Measurements from ENCODE around the gene PTRH1.

The PTRH1 gene

GRCh38 chr9:127741831-127742434 is 26.5 kb upstream of the PTRH1 start:
- no peak for DNase-seq

DNA sequence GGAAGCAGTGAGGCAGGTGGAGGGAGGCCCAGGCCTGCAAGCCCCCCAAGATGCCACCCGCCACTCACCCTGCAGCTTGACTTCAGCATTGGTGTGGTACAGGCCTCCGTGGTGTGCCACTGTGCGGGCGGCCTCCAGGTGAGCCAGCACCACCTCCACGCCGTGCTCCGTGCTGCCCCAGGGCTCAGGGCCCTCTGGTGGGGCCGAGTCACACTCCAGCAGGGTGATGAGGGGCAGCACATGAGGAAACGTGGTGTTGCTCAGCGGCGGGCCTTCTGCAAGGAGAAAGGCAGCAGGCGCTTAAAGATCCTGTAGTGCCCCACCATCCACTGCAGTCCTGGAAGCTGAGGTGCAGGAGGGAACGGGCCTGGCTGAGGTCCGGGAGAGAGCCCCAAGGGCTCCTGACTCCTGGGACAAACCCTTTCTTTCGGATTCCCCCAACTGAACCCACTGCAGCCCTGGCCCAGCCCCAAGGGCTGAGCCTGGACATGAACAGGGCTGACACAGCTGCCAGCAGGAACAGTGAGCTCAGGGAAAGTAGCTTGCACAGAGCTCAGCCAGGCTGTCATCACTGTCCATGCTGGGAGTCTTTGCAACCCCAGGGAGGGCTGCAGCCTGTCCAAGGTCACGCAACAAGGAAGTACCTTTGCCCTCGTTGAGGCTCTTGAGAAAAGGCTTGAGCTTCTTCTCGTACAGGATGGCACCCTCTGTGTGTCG is 24.3 kb upstream of the PTRH1 start:
- DNase-seq = peak; percentile 43 to 75

GRCh38 chr9:127738666-127739065 is 23.2 kb upstream of the PTRH1 start:
- no peak for DNase-seq

GRCh38 chr9:127735530-127736185 is 20.2 kb upstream of the PTRH1 start:
- DNase-seq = no peak

DNA sequence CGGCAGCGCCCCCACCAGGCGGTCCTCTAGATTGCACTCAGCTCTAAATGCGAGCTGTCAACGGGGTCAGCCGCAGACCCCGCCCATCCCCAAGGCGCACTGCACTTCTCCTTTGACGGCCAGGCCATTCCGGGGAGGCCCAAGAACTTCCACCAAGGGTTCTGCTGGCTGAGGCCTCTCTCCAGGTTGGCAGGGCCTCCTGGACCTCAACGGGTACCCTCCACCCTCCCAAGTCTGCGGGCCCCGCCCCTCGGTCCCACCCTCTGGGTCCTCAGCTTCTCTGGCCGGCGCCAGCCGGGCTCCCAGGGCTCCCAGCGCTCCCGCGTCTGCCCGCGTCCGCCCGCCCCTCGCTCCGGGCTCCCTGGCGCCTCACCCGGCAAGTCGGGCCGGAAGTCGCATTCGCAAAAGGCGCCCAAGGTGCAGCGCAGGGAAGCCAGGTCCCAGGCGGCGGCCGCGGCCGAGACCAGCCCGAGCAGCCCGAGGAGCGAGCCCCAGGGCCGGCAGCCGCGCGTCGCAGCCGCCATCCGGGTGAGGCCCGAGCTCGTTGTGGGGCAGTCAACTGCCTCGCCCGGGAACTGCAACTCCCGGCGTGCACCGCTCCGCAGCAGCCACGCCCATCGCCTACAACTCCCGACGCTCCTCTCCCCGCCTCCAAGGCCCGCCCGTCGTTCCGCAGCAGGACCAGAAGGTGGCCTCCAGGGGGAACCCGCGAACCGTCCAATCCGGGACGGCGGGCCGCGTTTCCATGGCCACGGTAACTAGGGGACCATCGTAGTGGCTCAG is 19.5 kb upstream of the PTRH1 start, which contains the start of gene TOR2A:
Gene TOR2A, minus strand, starts transcription at position 548 of the 783 bp plus-strand sequence. Its CDS starts 24 bp downstream, at position 524.
- DNase-seq = peak; percentile 97 to 98

DNA sequence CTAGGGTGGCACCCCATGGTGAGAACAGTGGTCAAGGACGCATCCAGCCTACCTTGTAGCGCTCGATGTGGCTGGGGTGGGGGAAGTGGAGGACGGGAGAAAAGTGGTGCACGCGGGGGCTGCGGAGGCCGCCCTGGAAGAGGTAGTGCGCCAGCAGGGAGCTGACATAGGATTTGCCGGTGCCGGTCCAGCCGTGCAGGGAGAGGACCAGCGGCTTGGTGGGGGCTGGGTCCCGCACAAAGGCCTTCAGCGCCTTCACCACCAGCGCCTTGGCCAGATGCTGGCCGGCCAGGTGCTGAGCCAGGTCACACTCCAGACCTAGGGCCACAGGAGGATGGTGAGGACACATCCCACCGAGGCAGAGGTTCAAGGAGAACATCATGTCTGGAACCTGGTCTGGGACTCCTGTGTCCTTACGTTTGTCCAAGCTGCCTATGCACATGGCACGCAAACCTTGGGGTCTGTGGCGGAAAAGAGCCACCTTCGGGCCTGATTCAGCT is 18.8 kb upstream of the PTRH1 start:
- DNase-seq = no peak

DNA sequence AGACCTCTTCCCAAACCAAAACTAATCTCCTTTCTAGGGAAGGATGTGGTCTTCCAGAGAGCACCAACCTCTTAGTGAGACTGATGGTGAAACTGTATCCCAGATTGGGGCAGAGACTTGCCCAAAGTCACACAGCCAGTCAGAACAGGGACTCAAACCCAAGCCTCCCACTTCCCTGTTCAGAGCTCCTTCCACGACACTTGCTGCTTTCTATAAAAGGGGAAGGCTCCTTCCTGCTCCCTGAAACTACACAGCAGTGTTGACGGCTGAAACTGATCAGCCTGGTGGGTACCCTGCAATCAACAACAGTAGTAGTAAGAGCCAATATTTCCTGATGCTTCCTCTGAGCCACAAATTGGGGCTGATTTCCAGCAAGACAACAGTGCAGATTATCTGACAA is 18.2 kb upstream of the PTRH1 start:
- peak; percentile 44 to 54 for DNase-seq

- no peak for DNase-seq
Observed at GRCh38 chr9:127732444-127732843, 17.0 kb upstream of the PTRH1 start.

GRCh38 chr9:127731938-127732337 is 16.5 kb upstream of the PTRH1 start:
- no peak for DNase-seq

DNA sequence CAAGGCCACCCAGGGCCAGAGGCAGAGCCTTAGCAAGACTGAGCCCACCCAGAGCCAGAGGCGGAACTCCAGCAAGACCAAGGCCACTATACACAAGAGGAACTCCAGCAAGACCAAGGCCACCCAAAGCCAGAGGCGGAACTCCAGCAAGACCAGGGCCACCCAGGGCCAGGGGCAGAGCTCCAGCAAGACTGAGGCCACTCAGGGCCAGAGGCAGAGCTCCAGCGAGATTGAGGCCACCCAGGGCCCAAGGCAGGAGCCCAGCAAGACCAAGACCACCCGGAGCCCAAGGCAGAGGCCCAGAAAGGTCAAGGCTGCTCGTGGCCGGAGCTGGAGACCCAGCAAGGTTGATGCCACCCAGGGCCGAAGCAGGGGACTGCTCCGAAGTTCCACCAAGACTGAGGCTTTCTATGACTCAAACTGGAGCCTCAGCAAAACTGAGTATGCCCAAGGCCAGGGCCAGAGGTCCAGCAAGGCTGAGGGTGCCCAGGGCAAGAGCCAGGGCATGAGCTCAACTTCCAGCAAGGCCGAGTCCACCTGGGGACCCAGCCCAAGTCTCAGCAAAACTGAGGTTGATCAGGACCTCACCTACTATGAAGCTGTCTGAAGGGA is 15.4 kb upstream of the PTRH1 start:
- no peak for DNase-seq

- DNase-seq = no peak
Observed at GRCh38 chr9:127730262-127730661, 14.8 kb upstream of the PTRH1 start.

- no peak for DNase-seq
Observed at GRCh38 chr9:127729522-127730256, 14.2 kb upstream of the PTRH1 start.

- DNase-seq = no peak
Observed at GRCh38 chr9:127728808-127729207, 13.3 kb upstream of the PTRH1 start.

- no peak for DNase-seq
Observed at GRCh38 chr9:127726871-127727270, 11.4 kb upstream of the PTRH1 start.

GRCh38 chr9:127724012-127724411 is 8.5 kb upstream of the PTRH1 start:
- DNase-seq = no peak

GRCh38 chr9:127723444-127723843 is 8.0 kb upstream of the PTRH1 start:
- DNase-seq = no peak

DNA sequence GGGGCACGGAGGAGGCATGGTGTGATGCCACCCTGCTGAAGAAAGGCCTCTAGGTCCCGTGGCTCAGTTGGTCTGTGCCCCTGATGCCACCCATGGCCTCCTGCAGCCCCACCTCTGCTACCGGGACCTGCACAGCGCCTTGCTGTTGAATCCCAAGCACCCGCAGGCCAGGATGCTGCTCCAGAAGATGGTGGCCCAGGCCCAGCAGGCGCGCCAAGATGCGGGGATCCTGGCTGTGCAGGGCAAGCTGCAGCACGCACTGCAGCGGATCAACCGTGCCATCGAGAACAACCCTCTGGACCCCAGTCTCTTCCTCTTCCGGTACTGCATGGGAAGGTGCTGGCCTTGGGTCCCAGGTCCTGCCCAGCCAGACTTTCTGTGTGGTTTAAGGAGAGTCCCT is 7.5 kb upstream of the PTRH1 start:
- no peak for DNase-seq

DNA sequence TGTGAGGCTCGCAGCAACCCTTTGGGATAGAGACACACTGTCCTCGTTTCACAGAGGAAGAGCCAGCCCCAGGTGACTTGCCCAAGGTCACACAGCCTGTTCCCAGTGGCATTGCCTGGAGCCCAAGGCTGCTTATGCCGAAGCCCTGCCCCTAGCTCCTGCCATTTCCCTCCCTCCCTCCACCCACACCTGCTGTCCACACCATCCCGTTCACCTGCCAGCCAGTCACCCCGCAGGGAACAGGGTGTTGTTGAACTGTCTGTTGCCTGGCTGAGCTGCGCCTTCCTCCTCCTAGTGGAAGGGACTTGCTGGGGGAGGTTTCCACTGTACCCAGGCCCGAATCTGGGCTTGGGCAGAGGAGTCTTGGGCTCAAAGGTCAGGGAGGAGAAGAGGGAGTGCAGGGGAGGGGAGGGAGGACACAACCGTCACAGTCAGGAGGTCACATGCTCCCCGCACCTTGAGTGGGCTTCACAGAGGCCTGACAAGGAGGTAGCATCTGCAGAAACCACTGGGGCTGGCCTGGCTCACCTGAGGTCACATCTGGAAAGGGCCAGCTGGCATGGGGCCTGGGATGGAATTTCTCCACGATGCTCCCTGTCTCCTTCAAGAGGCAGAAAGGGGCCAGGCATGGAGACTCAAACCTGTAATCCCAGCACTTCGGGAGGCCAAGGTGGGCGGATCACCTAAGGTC is 6.7 kb upstream of the PTRH1 start:
- no peak for DNase-seq

- no peak for DNase-seq
Observed at GRCh38 chr9:127721391-127721821, 5.9 kb upstream of the PTRH1 start.

- no peak for DNase-seq
Observed at GRCh38 chr9:127720865-127721227, 5.4 kb upstream of the PTRH1 start.
